Measurements from ENCODE around the gene SELPLG.
A peak's percentile ranks its signal among the peaks of the same experiment; 100 is the strongest.
"Not testable (repeated sequence)": the region's sequence is repeated elsewhere in the genome, so short reads cannot be mapped to it uniquely, and the experiment has no call there.

The SELPLG gene

DNA sequence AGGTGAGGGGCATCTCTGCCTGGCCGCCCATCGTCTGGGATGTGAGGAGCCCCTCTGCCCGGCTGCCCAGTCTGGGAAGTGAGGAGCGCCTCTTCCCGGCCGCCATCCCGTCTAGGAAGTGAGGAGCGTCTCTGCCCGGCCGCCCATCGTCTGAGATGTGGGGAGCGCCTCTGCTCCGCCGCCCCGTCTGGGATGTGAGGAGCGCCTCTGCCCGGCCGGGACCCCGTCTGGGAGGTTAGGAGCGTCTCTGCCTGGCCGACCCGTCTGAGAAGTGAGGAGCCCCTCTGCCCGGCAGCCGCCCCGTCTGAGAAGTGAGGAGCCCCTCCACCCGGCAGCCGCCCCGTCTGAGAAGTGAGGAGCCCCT lies 22.1 kb upstream of the SELPLG start:
- DNase-seq (ENCODE audit: low spot score), result not testable (repeated sequence)

- DNase-seq (ENCODE audit: low spot score), result not testable (repeated sequence)
Measured at GRCh38 chr12:108654622-108655021, 20.9 kb upstream of the SELPLG start.

DNA sequence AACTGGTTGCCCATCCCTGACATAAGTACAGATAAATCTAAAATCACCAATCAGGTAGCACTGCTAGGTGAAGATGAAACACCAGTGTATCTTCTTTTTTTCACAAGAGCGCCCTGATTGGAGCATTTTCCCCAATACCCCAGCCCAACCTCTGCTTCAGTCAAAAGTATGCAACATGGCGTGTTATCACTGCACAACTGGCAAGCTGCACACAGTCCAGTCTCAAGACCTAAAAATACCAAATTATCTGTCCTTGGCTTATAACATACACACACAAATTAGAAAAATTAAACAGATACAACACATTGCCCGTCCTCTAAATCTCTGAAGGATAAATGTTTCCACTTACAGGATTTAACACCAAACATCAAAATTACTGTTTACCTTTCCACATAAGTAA lies 20.2 kb upstream of the SELPLG start:
- no peak for DNase-seq (ENCODE audit: low spot score)

- no peak for DNase-seq (ENCODE audit: low spot score)
Measured at GRCh38 chr12:108653082-108653516, 19.4 kb upstream of the SELPLG start.

GRCh38 chr12:108650083-108650482 lies 16.4 kb upstream of the SELPLG start:
- no peak for DNase-seq (ENCODE audit: low spot score)

DNA sequence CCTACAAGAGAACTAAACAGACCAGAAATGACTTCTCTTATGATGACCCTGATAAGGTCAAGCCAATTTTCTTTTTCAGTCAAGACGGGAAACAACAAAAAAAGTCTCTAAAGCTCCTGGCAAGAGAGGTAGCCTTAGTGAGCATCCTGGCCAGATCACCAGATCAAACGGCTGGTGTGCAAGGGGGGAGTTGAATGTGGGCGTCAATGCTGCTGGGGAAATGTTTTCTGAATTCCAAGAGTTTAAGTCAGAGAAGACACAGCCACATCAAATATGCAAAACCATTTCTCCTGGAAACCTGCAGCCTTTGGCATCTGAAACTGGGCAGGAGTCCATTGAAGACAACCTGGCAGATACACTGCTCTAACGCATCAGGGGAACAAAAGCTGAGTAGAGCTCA lies 16.0 kb upstream of the SELPLG start:
- no peak for DNase-seq (ENCODE audit: low spot score)

GRCh38 chr12:108649126-108649525 lies 15.4 kb upstream of the SELPLG start:
- no peak for DNase-seq (ENCODE audit: low spot score)

DNA sequence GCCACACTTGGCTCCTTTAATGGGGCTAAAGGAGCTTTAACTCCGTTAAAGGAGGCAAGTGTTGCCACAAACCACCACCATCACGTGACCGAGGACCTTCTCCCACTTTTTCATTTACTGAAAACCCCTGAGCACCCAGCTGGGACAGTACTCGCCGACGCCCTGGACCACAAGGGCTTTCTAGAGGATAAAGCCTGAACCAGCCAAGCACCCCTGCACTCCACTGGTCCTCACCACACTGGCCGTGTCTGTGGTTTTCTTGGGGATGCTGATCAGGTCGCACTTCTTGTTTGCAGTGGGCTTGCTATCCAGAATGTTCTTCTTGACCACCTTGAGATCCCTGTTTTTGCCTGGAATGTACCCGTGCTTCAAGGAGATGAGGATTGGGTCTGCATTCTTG lies 14.7 kb upstream of the SELPLG start:
- no peak for DNase-seq (ENCODE audit: low spot score)

DNA sequence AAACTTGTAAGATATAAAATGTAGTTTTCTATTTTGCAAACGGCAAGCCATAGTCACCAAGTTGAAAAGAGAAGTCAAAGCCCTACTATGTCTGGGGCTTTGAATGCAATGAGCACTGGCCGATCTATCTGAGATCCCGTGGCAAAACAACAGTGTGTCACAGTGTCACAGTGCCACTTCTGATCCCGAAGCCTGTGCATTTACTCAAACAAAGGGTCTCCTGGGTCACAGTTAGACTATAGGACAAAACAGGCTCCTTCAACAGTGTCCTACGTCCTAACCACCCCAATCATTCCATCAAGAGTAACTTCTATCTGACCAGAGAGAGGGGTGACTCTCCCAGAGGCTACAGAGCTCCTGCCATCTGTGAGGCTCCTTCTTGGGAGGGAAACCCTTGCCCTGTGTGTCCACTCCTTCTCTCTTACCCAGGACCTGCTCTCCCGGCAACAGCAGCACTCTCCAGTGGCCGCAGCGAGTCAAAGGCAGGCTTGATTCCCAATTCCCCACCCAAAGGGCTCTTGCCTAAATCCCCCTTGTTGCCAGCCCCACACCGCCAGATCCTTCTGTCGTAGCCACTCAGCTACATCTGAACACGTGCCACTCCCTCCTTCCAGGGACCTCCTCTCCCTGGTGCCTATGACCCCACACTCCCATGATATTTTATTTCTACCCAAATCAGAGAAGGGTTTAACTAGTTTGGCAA lies 14.0 kb upstream of the SELPLG start:
- DNase-seq (ENCODE audit: low spot score), result no peak

DNA sequence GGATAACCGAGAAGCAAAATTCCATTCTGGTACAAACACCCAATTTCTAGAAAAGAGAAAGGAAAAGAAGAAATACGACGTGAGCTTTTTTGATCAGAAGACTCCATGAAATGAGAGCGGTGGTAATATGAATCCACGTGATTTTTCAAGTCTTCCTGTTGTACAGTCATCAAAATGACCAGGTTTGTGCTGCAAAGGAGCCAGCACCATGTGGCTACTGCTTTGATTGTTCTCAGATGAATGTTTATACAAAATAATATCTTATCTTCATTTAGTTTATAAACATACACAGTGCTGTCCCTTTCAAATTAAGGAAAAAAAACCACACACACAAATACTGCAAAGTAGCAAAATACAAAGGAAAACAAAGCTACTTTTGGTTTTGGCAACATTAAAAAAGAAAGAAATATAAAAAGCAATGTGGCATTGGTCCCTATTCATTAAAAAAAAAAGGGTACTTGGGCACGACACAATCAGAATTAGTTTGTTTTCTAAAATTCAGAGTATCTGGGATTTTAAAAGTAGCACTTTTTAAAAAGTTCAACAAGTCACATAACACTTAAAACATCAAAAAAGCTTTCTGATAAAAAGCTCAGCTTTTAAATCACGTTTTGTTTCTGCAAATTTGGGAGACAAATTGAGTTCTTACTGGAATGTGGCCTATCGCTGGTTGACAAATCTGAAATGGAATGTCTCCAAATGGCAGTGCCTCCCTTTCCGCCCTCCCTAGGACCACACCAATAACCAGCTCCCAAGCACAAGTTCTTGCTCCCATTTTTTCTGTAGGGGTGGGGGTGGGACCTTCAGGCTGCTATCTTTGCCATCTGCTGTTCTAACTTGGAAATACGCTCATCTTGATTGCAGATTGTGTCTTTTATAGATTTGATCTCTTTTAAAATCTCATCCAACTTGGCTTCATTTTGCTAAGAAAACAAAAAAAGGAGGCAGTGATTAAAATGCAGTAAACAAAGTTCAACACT lies 13.2 kb upstream of the SELPLG start:
- no peak for DNase-seq (ENCODE audit: low spot score)

- no peak for DNase-seq (ENCODE audit: low spot score)
Measured at GRCh38 chr12:108645686-108646599, 12.2 kb upstream of the SELPLG start.

DNA sequence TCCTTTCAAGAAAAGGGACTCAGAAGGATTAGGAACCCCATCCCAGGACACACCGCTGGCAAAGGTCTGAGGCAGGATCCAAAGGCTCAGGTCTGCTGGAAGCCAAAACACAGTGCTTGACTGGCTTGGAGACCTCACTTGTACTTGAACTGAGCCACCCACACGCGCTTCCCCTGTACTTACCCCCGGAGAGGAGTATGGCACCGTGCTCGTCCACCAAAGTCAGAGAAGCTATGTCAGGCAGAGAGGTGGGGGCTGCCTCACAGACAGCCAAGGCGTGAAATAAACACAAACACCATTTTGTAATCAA lies 11.1 kb upstream of the SELPLG start:
- DNase-seq (ENCODE audit: low spot score), result no peak

GRCh38 chr12:108643941-108644810 lies 10.5 kb upstream of the SELPLG start:
- DNase-seq (ENCODE audit: low spot score), result peak; percentile 60

DNA sequence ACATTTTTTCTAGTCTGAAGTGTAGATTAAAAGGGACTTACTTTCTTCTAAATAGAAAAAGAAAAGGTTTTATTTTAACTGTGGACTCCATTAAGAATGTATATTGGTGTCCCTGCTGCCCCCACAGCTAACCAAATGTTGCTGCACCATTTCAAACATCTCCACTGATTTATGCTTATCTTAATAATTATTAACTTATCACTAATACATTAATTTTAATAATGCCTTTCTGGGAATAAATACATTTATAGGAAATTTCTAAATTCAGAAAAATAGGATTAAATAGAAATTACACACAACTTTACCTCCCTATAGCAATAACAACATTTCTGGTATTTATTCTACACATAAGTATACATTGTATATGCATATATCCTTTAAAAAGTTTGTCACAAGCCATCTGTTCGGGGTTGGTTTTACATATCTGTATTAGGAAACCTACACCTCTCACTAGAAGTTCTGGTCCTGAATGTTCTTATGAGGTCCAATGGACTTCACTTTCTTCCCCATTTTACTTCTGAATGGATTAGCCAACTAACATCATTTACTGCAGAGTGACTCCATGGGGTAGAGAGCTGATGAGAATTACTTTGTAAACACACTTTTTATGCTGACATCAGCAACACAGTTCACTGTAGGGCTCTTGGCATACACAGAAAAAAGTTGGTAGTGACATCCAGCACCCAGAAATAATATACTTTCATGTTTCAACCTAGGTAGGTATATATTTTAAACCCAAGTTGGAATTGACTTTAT lies 9.4 kb upstream of the SELPLG start:
- no peak for DNase-seq (ENCODE audit: low spot score)

GRCh38 chr12:108642269-108642870 lies 8.7 kb upstream of the SELPLG start:
- no peak for DNase-seq (ENCODE audit: low spot score)

DNA sequence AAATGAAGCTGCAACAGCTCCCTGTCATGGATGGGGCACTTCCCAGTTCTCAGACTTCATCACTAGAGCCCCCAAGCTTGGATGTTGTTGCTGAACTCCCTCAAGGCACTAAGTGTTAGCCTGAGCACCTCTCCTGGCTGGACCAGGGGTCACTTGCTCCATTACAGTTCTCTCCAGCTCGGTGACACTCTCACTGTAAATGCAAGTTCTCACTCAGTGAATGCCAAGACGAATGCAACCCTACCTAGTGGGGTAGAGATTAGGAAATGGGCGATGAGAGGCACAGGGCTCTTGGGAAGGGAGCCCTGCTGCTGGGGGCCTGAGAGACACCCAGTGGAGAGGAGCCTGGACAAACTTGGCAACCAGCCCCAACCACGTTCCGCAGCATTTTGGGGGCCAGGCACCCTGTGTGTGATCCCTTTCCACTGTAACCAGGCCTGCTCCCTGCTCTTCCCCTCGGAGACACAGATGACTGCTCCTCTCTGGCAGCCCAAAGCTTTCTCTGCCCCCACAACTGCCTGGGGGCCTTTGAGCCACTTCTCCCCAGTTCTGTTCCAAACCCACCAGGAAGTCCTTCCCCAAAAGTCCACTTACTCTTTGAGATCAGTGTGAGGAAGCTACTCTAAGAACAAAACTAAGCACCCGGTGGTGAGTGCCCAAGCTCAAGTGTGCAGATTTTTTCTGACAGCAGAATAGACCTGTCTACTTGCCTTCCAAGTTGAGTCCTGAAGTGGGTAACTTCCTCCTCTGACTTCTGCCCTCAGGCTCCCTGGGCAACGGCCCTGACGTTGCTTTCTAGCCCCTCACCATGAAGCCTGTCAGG lies 8.0 kb upstream of the SELPLG start:
- no peak for DNase-seq (ENCODE audit: low spot score)

GRCh38 chr12:108640802-108641445 lies 7.2 kb upstream of the SELPLG start:
- no peak for DNase-seq (ENCODE audit: low spot score)

DNA sequence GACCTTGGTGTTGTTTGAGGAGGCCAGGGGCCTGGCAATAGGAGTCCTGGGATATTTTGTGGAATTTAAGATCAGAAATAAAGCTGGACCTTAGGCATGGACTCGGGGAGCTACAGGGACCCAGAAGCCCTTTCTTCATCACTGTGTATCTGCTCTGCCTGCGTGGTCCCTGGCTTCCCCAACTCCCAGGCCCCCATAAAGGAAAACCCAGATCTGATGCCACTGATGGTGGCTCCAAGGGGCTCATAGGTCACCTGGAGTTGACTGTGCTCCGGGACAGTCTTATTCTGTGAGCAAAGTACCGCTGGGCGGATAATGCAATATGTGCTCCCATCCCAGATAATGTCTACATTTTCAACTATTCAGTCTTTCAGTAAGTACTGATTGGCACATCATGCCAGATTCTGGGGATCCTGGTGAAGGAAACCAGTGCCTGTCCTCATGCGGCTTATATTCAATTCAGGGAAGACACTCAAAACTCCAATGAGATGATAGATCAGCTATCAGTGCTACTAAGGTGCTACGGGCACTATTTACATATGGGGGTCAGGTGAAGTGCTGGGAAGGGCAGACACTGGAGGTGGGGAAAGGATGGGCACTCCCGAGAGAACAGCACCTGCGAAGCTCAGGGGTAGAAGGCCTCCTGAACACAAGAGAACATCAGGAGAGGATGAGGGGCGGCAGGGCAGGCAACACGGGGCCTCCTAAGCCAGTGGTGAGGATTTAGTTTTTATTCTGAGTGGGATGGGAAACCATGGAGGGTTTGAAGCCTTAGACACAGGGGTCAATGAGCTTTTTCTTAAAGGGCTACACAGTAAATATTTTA lies 5.5 kb upstream of the SELPLG start:
- no peak for DNase-seq (ENCODE audit: low spot score)
